ENCODE data around the gene TNS3.

TNS3 gene

GRCh38 chr7:47428052-47428767 lies 153.7 kb downstream of the TNS3 start:
- TF ChIP-seq CTCF (IDR thresholded peaks at IDR 0.05; ENCODE audit: control extremely low read depth, extremely low read depth, low read depth, missing control alignments), result no peak
- ChIA-PET CTCF (interaction anchor here (0.8 to 2.5 kb wide), 5 partner anchors 10 to 373 kb away, joined by 3 to 5 read pairs (median 4); no protein-coding TSS in a partner anchor), POLR2A (no interaction called here)
- DNase-seq (ENCODE audit: extremely low spot score), result no peak

- TF ChIP-seq CTCF (IDR thresholded peaks at IDR 0.05; ENCODE audit: control extremely low read depth, extremely low read depth, low read depth, missing control alignments), result no peak
- DNase-seq (ENCODE audit: extremely low spot score), result no peak
- ChIA-PET POLR2A (no interaction called here), CTCF (interaction anchor here (2.5 kb wide), 1 partner anchor 9 kb away, joined by 5 read pairs; no protein-coding TSS in a partner anchor)
Observed at GRCh38 chr7:47427051-47427643, 154.8 kb downstream of the TNS3 start.

GRCh38 chr7:47424523-47424922 lies 157.4 kb downstream of the TNS3 start:
- no peak for TF ChIP-seq CTCF (IDR thresholded peaks at IDR 0.05; ENCODE audit: control extremely low read depth, extremely low read depth, low read depth, missing control alignments)
- POLR2A ChIA-PET, result no interaction called here
- no peak for DNase-seq (ENCODE audit: extremely low spot score)
- CTCF ChIA-PET, result interaction anchor here (2.1 kb wide), 1 partner anchor 21 kb away, joined by 6 read pairs; no protein-coding TSS in a partner anchor

GRCh38 chr7:47423196-47423595 lies 158.7 kb downstream of the TNS3 start:
- POLR2A ChIA-PET, result no interaction called here

GRCh38 chr7:47422611-47423010 lies 159.3 kb downstream of the TNS3 start:
- no peak for TF ChIP-seq CTCF (IDR thresholded peaks at IDR 0.05; ENCODE audit: control extremely low read depth, extremely low read depth, low read depth, missing control alignments)
- ChIA-PET POLR2A (no interaction called here), CTCF (interaction anchor here (2.1 kb wide), 1 partner anchor 23 kb away, joined by 6 read pairs; no protein-coding TSS in a partner anchor)
- no peak for DNase-seq (ENCODE audit: extremely low spot score)

More at GRCh38 chr7:47423196-47423595, 158.7 kb downstream of the TNS3 start:
- TF ChIP-seq CTCF (IDR thresholded peaks at IDR 0.05; ENCODE audit: control extremely low read depth, extremely low read depth, low read depth, missing control alignments), result no peak
- DNase-seq (ENCODE audit: extremely low spot score), result no peak
- CTCF ChIA-PET, result interaction anchor here (2.1 kb wide), 1 partner anchor 22 kb away, joined by 6 read pairs; no protein-coding TSS in a partner anchor

- CTCF ChIA-PET, result no interaction called here
- TF ChIP-seq CTCF (IDR thresholded peaks at IDR 0.05; ENCODE audit: control extremely low read depth, extremely low read depth, low read depth, missing control alignments), result no peak
- POLR2A ChIA-PET, result no interaction called here
- DNase-seq (ENCODE audit: extremely low spot score), result no peak
Observed at GRCh38 chr7:47421456-47421855, 160.5 kb downstream of the TNS3 start.

Data from GM10248 (cell line).